HG02852 (cell line): Measurements from ENCODE around the gene PRSS27.

ENCODE experiments used
- ATAC-seq: cut with Tn5 transposase; IDR thresholded peaks from one replicate; pipeline ENCODE4 v1.9.1; 2021; ENCODE audit warnings: mild to moderate bottlenecking, moderate library complexity; ENCODE audit not compliant: unreplicated experiment

Gene PRSS27

DNA sequence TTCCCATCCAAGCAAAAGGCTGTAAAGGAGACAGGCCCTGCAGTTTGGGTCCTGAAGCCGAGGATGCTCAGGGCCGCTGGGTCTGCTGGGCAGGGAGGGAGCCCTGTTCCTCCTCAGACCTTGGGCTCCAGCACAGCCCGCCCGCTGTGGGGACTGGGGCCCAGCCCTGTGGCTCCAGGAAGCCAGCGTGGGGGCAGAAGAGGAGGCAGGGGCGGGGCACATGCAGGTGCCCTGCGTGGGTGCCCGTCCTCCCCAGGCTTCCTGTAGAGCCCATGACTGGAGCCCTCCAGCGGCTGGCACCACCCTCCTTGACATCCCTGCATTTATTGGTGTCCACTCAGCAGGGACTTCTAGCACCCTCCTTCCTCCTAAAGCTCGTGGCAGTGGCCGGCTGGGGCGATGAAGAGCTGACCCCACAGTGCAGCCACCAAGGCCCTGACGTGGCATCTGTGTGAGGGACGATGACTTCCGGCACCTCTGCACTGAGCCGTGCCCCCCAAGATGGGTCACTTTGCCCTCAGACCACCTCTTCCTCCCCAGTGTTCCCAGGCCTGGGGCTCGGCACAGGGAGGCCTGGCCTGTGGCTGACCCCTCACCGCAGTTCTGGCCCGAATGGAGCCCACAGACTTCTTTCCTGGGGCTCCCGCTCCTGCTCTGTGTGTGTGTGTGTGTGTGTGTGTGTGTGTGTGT, 9.9 kb downstream of the PRSS27 start:
- no peak for ATAC-seq

DNA sequence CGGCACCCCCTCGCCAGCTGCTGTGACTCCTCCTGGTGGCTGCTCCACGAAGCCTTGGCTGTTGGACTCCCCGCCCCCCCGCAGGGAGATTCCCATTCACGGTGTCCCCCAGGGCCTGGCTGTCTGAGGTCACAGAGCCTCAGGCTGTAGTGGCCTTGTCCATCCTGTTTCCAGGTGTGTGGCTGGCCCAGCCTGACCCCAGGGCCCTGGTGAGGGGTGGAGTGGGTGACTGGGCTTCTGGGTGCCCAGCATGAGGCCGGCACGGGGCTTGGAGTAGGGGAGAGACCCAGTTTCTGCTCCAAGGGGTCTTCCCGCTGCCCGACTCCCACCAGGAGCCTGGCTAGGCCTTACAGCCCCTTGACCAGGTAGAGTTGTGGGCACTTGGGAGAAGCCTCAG, 10.4 kb downstream of the PRSS27 start:
- ATAC-seq, result no peak

DNA sequence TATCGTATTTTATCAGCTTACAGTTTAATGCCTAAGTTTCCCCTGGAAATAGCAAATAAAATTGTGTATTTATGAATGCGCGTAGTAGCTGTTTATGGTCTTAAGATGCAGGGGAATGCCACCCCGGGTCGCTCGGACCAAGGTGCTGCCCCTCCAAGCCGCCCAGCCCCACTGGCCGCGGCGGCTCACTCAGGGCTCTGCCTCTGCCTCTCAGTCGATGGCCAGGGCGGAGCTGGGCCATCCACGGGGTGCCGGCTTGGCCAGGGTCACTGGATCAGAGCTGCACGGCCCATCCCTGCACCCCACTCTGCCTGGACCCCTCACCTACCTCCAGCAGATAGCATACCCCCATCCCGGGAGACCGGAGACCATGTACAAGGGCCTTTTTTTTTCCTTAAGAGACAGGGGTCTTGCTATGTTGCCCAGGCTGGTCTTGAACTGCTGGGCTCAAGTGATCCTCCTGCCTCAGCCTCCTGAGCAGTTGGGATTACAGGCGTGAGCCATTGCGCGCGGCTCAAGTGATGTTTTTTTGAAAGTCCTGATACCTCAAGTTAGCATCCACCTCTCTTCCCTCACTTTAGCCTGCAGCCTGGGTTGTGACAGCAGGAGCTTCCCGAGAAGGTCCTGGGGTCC, 11.0 kb downstream of the PRSS27 start:
- no peak for ATAC-seq

DNA sequence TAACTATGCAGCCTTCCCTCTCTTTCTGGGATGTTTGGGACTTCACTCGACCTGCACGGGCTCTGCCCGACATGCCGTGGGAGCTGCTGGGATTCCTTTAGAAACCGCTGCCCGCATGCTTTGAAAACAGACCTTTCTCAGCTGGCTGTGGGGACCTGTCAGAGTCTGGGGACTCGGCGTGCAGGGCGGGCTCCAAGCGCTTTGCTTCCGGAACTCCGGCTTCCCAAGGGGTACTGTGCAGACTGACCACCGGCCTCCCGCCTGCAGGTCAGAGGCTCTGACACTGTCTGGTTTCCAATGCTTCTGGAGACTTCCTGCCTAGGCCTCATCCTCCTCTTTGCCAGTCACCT, 11.8 kb downstream of the PRSS27 start:
- ATAC-seq, result no peak

DNA sequence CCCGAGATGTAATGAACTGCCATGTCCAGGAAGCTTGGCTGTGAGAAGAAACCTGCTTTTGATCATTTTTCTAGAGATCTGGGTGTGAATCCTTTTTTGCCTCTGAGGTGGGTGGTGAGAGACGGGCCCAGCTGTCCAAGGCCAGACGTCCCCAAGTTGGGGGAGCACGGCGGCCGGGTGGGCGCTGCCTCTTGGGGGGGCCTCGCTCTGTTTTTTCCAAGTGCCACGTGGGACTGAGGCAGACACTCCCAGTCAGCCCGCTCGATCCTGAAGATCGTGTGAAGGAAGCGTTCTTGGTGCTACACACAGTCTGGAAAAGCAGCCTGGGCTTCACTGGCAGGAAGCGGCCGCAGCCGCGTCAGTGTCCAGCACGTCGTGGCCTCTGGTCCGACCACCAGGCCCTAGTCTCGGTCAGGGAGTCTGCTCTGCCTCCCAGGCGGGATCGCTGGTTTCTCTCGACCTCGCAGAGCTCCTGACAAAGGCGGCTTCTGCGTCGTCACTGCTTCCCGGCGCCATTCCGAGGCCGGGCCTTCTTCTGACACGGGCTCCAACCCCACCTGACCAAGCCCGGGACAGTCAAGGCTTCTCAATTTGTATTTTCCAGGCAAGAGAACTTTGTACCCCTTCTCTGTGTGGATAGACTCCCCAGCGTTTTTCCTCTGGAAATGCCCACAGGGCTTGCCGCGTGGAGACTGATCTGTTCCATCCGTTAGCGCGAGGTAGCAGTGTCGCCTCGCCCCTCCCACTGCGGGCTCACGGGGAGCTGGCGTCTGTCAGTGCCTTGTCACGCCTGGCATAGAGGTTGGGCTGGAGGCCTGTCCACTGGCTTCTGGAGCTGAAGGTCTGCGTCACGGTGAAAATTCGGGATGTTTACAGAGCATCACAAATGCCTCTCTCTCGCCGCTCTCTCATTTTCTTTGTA, 12.4 kb downstream of the PRSS27 start:
- ATAC-seq, result no peak

DNA sequence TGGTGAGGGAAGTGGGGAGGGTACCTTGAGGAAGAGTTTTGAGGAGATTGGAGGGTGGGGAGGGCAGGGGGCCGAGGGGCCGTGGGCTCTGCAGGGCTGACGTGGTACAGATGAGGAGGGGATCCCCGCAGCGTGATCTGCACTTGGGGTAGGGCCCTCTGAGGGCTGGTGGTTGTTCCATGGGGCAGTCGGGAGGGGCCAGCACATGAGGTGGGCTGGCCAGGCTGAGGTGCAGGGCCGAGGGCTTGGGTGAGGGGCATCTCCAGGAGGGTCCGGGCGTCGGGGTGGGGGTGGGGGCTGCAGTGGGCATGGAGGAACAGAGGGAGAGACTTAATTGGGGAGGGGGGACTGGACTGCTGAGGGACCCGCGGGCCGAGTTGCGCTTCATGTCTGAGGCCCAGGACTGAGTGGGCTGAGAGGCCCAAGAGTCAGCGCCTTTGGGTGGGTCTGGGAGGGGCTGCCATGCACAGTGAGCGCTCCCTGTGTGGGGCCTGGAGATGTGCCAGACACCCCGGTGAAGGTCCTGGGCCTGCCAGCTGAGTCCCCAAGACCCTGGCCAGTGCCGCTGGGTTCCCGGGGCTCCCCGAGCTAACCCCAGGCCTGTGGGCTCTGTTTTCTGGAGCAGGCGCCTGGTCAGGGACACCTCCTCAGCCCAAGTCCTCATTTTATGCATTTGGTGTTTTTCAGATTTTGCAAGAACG, 13.3 kb downstream of the PRSS27 start:
- no peak for ATAC-seq

DNA sequence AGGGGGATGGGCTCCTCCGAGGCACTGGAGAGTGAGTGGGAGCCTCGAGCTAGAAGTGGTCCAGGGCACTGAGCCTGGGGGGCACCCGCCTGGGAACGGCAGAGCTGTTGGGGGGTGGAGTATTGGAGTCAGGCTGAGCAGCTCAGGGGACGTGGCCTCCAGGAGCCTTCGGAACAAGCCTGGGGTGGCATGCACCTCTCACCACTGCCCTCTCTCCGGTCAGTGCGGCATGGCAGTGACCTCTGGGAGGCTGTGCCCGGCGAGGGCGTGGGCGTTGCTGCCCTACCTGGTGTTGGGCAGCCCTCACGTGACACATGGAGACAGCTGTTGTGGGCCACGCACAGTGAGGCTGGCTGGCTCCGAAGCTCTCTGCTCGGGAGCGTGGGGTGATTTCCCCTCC, 13.9 kb downstream of the PRSS27 start:
- no peak for ATAC-seq

DNA sequence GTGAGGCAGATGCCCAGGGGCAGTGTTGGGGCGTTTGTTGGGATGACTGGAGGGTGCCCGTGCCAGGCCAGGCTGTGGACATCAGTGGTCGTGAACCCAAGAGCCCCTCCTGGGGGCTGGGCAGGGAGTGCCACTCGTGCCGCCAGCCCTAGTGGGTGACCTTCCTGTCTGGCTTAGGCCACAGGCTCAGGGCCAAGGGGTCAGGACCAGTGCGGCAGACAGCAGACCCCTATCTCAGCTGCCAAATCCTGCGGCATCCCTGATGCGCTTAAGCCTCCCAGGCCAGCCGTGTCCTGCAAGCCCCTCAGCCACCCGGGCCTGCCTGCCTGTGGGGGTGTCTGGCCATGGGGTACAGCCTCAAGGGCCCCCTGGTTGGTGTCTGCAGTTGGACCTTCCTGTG, 14.7 kb downstream of the PRSS27 start:
- ATAC-seq, result no peak

DNA sequence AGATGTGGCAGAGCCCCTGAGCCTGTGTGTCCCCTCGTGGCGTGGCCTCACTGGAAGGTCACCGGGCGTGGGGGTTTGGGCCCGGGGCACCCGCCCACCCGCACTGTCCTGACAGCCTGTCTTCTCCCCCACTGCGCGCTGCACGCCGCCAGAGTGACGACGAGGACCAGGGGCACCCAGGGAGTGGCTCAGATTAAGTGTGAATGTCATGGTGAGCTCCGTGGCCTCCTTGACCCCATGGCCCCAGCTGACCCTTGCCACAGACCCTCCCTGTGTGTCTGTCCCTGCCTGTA, 15.1 kb downstream of the PRSS27 start:
- ATAC-seq, result no peak

DNA sequence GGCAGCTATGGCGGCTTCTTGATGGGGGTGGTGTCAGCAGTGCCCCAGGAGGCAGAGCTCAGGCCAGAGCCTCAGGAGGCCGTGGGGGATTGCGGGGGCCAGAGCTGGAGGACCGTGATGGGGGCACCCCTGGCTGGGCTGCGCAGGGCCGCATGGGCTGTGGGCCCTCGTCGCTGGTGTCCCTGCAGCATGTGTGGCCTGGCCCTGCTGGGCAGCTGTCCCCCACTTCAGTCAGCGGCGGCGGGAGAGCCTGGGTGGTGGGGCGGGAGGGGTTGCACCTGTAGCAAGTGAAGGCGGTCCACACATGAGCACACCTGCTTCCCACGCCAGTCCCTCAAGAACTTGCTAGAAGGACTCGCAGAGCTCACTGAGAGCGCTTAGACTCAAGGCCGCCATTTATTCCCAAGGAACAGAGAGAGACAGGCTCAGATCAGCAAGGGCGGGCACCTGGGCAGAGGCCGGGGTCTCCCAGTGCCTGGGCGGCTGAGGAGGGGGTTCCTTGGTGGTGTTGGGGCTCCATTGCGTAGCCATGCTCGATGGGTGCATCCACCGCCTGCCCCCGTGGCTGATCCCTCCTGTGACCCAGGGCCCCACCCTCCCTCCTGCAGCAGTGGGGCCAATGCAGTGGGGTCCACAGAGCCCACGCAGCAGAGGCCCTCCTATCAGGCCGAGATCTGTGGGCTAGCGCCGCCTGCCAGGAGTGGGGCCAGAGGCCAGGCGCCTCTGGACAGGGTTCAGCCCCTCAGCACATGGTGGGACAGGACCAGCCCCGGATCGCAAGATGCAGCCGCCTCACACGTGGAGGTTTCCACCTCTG, 15.7 kb downstream of the PRSS27 start:
- no peak for ATAC-seq

DNA sequence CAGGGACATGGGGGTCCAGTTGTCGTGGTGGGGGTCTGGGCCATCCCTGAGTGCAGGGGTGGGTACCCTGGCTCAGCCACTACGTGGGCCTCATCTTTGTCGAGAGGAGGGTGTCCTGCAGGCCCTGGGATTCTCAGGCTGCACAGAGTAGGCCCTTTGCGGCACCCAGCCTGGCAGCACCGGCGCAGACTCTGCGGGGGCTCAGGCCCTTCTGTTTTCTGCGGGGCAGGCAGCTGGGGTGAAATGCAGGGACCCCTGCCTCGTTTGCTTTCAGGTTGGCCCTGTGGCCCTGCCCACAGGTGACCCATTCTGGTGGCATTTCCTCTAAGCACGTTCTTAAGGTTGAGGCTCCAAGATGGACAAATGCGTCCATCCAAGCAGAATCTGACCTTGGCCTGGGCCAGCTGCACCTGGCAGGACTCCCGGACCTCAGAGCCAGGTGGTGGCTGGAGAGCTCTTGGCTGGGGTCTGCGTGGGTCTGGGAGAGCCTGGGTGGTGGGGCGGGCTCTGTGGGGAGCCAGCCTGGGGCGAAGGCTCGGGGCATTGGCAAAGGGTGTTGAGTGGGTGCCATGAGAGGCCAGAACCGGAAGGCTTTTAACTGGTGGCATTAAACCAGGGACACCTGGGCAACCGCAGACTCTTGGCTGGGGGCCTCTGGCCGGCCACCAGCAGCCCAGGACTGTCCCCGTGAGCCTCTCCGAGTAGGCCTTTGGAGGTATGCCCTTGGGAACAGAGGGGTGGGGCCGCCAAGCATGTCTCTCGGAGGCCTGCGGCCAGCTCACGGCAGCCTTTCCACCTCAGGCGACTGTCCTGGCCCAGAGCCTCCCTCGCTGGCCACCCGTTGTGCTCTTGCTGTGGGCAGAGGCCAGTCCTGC, 16.9 kb downstream of the PRSS27 start:
- ATAC-seq, result no peak

DNA sequence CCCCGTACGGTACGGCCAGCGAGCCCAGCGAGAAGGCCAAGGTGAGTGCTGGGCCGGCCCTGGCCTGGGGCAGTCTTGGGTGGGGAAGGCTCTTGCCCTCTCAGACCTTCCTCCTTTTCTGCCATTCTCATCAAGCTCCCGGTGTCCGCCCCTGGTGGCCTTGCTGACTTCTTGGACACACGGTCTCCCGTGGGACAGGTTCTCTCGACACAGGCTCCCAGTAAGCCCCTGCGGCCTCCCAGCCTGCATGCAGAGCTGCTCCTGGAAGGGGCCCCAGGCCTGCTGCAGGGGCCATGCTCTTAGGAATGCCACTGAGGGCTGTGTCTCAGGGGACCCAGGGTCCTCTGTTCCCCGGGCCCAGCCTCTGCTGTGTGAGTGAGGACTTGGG, 17.6 kb downstream of the PRSS27 start:
- no peak for ATAC-seq

DNA sequence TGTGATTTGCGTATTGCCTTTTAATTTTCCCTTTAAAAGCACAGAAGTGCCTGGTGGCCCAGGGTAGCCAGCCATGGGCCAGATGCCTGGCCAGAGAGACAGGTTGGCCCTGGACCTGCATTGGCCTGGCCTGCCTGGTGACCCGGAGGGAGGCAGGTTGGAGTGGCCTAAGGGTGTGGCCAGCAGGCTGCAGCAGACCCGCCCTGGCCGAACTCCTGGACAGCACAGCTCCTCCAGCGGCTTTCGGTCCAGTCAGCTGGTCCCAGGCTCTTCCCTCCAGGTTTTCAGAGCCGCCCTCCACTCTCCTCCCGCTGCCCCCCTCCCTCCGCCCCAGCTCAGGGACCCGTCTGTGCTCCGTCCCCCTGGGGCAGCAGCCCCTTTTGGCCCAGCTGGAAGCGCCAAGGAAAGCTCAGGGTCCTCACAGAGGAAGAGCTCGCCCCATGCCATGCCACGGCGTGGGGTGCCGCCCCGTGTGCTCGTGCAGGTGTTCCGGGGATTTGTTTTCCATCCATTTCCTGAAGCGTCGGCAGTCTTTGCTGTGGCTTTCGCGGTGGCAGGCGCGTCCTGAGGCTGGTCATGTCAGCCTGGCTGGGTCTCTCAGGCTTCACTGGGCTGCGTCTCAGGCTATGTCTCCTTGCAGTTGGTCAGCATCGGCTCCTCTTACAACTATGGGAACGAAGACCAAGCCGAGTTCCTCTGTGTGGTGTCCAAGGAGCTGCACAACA, 18.1 kb downstream of the PRSS27 start:
- ATAC-seq, result no peak

DNA sequence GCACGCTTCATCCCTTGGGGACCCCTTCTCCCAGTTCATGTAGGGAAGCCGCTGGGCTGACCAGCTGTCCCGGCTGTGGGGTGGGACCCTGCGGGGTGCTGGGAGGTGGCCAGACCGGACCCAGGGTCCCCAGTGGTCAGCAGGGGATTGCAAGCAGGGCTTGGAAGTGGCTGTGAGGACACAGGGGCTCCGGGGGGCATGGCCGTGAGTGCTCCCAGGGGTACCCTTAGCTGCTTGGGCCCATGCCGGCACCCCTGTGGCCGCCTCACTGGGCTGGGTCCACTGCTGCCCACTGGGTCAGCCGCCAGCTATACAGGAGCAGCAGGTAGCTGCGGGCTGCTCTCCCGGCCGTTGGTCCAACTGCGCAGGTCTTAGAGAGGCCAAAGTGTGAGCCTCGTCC, 18.8 kb downstream of the PRSS27 start:
- no peak for ATAC-seq

DNA sequence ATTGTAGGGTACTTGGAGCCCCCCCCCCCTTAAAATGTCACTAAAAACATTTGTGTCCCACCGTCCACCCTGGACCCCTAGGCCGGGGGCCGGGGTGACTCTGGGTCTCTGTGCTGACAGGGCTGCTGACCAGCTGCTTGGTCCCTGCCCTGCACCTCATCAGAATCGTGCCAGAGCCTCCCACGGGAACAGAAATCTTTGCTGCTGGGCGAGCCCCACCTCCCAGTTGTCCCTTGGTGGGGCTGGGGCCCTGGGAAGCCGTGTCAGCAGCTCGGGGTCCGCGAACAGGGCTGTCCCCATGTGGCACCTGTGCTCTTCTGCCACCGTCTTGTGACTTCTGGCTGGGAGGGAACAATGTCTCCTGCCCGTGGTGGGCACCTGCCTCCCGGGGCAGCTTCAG, 19.2 kb downstream of the PRSS27 start:
- ATAC-seq, result no peak

DNA sequence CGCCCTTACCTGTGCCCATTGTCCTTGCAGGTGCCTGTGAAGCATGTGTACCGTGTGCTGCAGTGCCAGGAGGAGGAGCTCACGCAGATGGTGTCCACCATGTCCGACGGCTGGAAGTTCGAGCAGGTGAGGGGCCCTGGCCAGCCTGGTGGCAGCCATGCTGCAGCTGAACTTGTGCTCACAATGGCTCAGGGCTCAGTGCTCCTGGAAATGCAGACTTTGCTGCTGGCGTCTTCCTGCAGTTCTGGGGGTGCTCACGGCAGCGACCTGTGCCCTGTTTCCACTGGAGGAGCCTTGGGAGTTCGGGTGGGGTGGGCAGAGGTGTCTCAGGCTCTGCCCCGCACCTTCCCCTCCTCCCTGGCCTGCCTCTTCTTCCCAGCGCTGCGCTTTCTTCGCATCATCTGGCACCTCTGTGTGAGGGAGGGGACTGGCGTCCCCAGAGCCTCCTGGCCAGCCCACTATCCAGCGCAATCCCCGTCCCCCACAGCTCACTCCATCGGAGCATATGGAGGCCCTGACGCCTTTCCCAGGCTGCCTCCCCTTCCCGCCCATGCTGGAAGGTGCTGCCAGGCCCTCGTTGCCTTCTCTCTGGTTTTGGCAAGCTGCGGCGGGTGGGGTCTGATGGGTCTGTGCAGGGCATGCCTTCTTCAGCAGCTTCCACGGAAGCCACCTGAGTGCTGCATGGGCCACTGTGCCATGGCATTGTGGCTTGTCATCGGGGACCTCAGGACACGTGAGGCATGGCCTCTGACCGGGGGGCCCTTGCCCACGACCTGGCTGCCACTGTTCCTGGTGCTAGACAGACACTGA, 20.0 kb downstream of the PRSS27 start:
- ATAC-seq, result no peak

DNA sequence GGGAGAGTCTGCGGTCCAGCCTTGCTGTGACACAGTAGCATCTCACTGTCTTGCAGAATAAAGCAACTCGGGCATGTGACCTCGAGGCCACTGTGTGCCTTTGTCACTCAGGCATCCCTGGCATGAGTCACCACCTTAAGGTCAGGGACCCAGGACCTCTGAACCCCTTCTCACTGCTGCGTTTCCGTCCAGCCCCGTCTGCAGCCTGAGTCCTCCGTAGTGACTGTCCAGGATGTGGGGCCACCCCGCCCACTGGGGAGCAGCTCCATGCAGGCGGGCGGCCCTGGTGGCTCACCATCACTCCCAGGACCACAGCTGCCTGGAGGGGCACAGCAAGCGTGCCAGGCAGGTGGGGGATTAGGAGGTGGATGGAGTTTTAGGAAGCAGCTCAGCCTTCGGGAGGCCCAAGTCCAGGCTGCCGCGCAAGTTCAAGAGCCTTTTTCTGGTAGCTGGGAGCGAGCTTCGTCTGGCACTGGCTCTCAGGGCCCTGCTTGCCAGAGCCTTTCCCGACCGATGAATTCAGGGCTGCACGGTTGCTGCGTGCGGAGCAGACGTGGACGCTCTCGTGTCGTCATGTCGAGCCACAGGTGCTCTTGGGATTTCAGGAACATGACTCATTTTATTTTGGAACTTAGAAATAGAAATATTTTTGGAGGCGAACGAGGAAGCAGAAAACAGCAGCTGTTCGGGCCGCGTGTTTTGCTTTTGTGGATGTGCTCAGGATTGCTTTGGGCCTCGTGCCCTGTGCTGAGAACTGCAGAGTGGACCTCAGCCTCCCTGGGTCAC, 20.9 kb downstream of the PRSS27 start:
- ATAC-seq, result no peak
